Transverse colon (tissue), 4 donors: Measurements from ENCODE around the gene ZNRF3. TPM values are rescaled to one million over a fixed set of nuclear protein-coding genes. Genes with fewer than 3 reads are reported as not detected.

Source experiments
- DNase-seq: peaks from one replicate; pipeline ENCODE4 v3.0.0-alpha.2; 2019
- H3K27ac ChIP-seq, 4 donors: fragments of 200-600 bp; sonication (generic); 2 replicates each; pipeline ENCODE4 v1.5.1; 2016 to 2018; ENCODE audit warnings: inconsistent platforms in 4 of 4
- H3K27me3 ChIP-seq: fragments of 200-600 bp; sonication (generic); 2 replicates; pipeline ENCODE4 v1.5.1; 2017; ENCODE audit warnings: inconsistent platforms
- H3K36me3 ChIP-seq, 4 donors: fragments of 200-600 bp; sonication (generic); 2 replicates each; pipeline ENCODE4 v1.5.1; 2017 to 2019; ENCODE audit warnings: inconsistent platforms in 4 of 4
- H3K4me1 ChIP-seq, 4 donors: fragments of 200-600 bp; sonication (generic); 2 replicates each; pipeline ENCODE4 v1.5.1; 2017 to 2020; ENCODE audit warnings: inconsistent platforms in 4 of 4
- H3K4me3 ChIP-seq, 4 donors: fragments of 200-600 bp; sonication (generic); 1 replicate in 1 of 4; 2 replicates in 3 of 4; pipeline versions ENCODE4 v1.5.1 to v1.6.1; 2017 to 2019; ENCODE audit warnings: inconsistent platforms in 4 of 4
- H3K9me3 ChIP-seq, 2 donors: fragments of 200-600 bp; sonication (generic); 2 replicates each; pipeline ENCODE4 v1.5.1; 2017 to 2019; ENCODE audit warnings: inconsistent platforms in 2 of 2
- EP300 ChIP-seq: sonication (generic); formaldehyde crosslinking; IDR thresholded peaks from one replicate; pipeline ENCODE4 v1.6.1; 2017; ENCODE audit warnings: antibody characterized with exemption, low read depth
- POLR2A ChIP-seq: fragments of 450-650 bp; IDR thresholded peaks from one replicate; pipeline ENCODE4 v1.6.1; 2016; ENCODE audit warnings: antibody characterized with exemption, mild to moderate bottlenecking, moderate library complexity
- POLR2AphosphoS5 ChIP-seq, 3 donors: sonication (generic); formaldehyde crosslinking; IDR thresholded peaks; one replicate each; pipeline ENCODE4 v1.6.1; 2016; ENCODE audit warnings: antibody characterized with exemption in 3 of 3
- WGBS, 2 donors: methylation state at CpG; one replicate each; pipeline ENCODE4 v1.1.5; 2018; ENCODE audit warnings: low coverage in 1 of 2; 5-methylcytosine and 5-hydroxymethylcytosine counted together
- in situ Hi-C, 4 donors: fragments of 200-750 bp; cut with MboI; loops; one replicate each; pipeline versions ENCODE4 v1.15.0 to v1.15.1; 2017; ENCODE audit warnings: low sequenced_read_pairs in 3 of 4, low pct_ligation_motif_present in 1 of 4, low pct_unique_long_range_greater_than_20kb in 1 of 4
- intact Hi-C: fragments of 100-400 bp; cut with DNase I; formaldehyde crosslinking; loops from one replicate; pipeline ENCODE4 v1.15.1; 2023; ENCODE audit warnings: low total_unique reads
- total RNA-seq, 4 donors: library from RNA; depleted of rRNA; stranded (reverse); fragments of >200 nt; gene quantifications; one replicate each; pipeline ENCODE4 v1.1.0, GENCODE V29; 2016
- TF ChIP-seq, protein P1 (sequence below), 5 experiments: fragments of 200-600 bp in 3 of 5; fragments of 450-650 bp in 2 of 5; sonication (generic) in 3 of 5; IDR thresholded peaks; 1 replicate in 2 of 5; 2 replicates in 3 of 5; pipeline ENCODE4 v1.5.1; 2016 to 2017; ENCODE audit warnings: antibody characterized with exemption in 5 of 5, inconsistent platforms in 3 of 5, mild to moderate bottlenecking in 2 of 5, moderate library complexity in 1 of 5

Gene ZNRF3
- total RNA-seq, 4 donors from 2014 or later = 4.5 to 10.7 (median 8.3) TPM

DNA sequence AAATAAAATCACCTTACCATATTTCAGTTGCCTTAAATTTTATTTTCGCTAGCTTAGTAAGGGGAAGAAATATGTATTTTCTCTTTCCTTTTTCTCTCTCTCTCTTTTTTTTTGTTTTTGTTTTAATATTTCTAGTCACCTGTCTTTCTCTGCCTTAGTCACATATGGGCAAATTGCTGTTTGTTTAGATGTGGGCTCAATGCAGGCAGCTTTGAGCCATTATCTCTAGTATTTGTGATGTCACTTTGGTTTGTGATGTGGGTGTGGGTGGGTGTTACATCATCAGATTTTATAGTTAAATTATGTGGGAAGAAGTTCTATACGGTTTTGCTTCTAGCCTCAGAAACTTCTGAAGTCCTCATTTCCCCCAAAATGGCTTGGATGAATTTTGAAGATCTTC lies 178.4 kb downstream of the ZNRF3 start, which contains the start of gene C22orf31:
C22orf31 (minus strand) TSS at position 59 of the 400 bp plus-strand sequence; CDS start at position 20, 39 bp downstream.
- 52 to 53% methylated on average over 2 of the region's 2 CpGs for WGBS, 2 donors
- no peak for DNase-seq
- H3K4me1 ChIP-seq = no peaks in the 10 kb centered on the region
- no peaks in the 10 kb centered on the region for H3K36me3 ChIP-seq
- H3K27ac ChIP-seq = no peak within 1 kb of the TSS
- H3K9me3 ChIP-seq = no peaks in the 10 kb centered on the region
- intact Hi-C loops (no loop called here), in situ Hi-C loops (no loop called here)
- H3K4me3 ChIP-seq = no peak within 1 kb of the TSS
- no peaks in the 10 kb centered on the region for H3K27me3 ChIP-seq
- TF ChIP-seq, protein P1, sequence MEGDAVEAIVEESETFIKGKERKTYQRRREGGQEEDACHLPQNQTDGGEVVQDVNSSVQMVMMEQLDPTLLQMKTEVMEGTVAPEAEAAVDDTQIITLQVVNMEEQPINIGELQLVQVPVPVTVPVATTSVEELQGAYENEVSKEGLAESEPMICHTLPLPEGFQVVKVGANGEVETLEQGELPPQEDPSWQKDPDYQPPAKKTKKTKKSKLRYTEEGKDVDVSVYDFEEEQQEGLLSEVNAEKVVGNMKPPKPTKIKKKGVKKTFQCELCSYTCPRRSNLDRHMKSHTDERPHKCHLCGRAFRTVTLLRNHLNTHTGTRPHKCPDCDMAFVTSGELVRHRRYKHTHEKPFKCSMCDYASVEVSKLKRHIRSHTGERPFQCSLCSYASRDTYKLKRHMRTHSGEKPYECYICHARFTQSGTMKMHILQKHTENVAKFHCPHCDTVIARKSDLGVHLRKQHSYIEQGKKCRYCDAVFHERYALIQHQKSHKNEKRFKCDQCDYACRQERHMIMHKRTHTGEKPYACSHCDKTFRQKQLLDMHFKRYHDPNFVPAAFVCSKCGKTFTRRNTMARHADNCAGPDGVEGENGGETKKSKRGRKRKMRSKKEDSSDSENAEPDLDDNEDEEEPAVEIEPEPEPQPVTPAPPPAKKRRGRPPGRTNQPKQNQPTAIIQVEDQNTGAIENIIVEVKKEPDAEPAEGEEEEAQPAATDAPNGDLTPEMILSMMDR (IDR thresholded peaks at IDR 0.05) = no peak
- no peak for TF ChIP-seq POLR2AphosphoS5 (IDR thresholded peaks at IDR 0.05)
- no peak for TF ChIP-seq POLR2A
- no peak for TF ChIP-seq EP300

DNA sequence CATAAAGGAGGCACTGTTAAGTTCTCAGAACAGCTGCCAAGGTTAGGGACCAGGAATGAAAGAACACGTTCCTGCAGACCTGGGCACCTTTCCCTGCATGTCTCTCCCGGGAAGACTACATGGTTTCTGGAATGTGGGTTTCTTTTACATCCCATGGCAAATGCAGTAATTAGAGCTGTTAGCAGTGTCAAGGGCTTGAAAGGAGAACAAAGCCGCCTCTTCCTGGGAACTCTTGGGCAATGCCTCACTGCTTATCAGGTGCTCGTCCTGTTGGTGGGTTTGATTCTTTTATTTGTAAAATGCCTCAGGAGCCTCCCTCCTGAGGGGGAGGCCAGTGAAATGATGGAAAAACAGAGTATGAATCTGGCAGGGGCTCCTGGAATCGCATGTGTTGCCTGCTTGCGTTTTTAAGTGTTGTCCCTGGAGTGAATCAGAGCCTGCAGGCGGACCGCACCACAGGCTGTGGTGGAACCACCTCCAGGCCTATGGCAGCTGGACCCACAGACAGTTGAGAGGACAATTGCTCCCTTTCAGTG lies 179.0 kb downstream of the ZNRF3 start:
- in situ Hi-C loops (no loop called here), intact Hi-C loops (no loop called here)
- Histone ChIP-seq H3K9me3 (no peaks in the 10 kb centered on the region), H3K4me1 (no peaks in the 10 kb centered on the region), H3K27me3 (no peaks in the 10 kb centered on the region), H3K36me3 (no peaks in the 10 kb centered on the region), H3K27ac (no peak overlapping the region), H3K4me3 (no peak overlapping the region)
- WGBS, 2 donors = 69 to 85% methylated on average over 4 to 8 of the region's 8 CpGs
- TF ChIP-seq POLR2A (no peak), EP300 (no peak), POLR2AphosphoS5 (IDR thresholded peaks at IDR 0.05) (no peak)
- TF ChIP-seq, protein P1 (IDR thresholded peaks at IDR 0.05) = no peak
- no peak for DNase-seq

- in situ Hi-C loops = no loop called here
- no peaks in the 10 kb centered on the region for H3K27me3 ChIP-seq
- H3K27ac ChIP-seq = no peak overlapping the region
- no peaks in the 10 kb centered on the region for H3K36me3 ChIP-seq
- no peak overlapping the region for H3K4me3 ChIP-seq
- no peak for DNase-seq
- H3K9me3 ChIP-seq = no peaks in the 10 kb centered on the region
- 23 to 28% methylated on average over 5 to 7 of the region's 7 CpGs for WGBS, 2 donors
- TF ChIP-seq, protein P1 (IDR thresholded peaks at IDR 0.05) = no peak
- intact Hi-C loops = no loop called here
- H3K4me1 ChIP-seq = peaks cover 0 to 4% (median 2%) of the 10 kb centered on the region in 4 donors
Observed at GRCh38 chr22:29065468-29066190, 182.3 kb downstream of the ZNRF3 start.

GRCh38 chr22:29069463-29069862 lies 186.1 kb downstream of the ZNRF3 start:
- intact Hi-C loops = no loop called here
- Histone ChIP-seq H3K4me1 (peaks cover 10 to 37% (median 31%) of the 10 kb centered on the region in 4 donors), H3K27me3 (no peaks in the 10 kb centered on the region), H3K36me3 (no peaks in the 10 kb centered on the region), H3K4me3 (no peak overlapping the region), H3K27ac (no peak overlapping the region), H3K9me3 (no peaks in the 10 kb centered on the region)
- WGBS, 2 donors = 64 to 72% methylated on average over 2 to 4 of the region's 4 CpGs
- in situ Hi-C loops = no loop called here
- DNase-seq = no peak
- no peak for TF ChIP-seq EP300
- no peak for TF ChIP-seq POLR2AphosphoS5 (IDR thresholded peaks at IDR 0.05)
- no peak for TF ChIP-seq POLR2A
- TF ChIP-seq, protein P1 (IDR thresholded peaks at IDR 0.05) = no peak
